Stimulated activated CD8-positive, alpha-beta memory T cell treated with anti-CD3 and anti-CD28 coated beads, Interleukin-4, amount 100 ng/mL, for 1 hour (primary cell): Measurements from ENCODE around the gene HPS5.
"Not testable (repeated sequence)": the region's sequence is repeated elsewhere in the genome, so short reads cannot be mapped to it uniquely, and the experiment has no call there.

Experiments used
- DNase-seq, 2 donors: peaks; one replicate each; pipeline ENCODE4 v3.0.0-alpha.2; 2020; ENCODE audit warnings: low read depth in 2 of 2, low spot score in 1 of 2

The HPS5 gene

GRCh38 chr11:18321969-18322711 is at the start of gene HPS5, which contains the start of gene GTF2H1:
TSS of gene HPS5 (minus strand) at chr11:18322140. CDS start at chr11:18317858, 4,282 bp downstream.
TSS of gene GTF2H1 (plus strand) at chr11:18322567. CDS start at chr11:18333075, 10,508 bp downstream.
- peak; percentile 91 to 92 for DNase-seq

DNA sequence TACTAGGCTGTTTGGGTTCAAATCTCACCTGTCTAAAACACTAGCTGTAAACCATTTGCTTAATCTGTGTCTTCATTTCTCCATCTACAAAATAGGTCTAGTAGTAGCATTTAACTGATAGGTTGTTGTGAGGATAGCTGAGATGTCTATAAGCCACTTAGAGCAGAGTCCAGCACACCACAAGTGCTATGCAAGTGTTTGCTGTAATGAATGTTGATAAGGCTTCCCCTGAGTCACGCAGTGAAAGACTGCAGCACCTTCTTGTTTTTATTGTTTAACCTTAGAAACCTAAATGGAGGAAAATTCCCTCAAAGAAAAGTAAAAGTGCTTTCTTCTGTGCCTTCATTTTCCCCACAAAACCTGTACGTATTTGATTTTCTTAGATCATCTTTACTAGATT is 49.3 kb upstream of the HPS5 start:
- no peak for DNase-seq

GRCh38 chr11:18369398-18369797 is 47.5 kb upstream of the HPS5 start:
- DNase-seq = no peak

DNA sequence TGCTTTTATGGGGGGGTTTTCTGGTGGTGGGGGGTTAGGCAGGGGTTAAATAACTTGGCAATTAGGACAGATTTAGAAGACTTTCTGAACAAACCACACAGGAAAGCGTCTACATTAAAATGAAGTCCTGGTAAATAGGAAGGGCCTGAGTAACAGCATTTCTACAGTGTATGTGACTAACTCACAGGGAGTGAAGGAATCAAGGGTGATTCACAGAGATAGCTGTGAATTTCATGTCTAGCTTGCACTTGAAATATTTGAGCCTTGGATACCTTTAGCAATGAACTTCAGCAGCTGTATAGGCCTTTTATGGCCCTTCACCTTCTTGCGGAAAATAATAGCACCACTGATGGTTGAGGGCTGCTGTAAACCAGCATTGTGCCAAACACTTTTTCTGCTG is 46.3 kb upstream of the HPS5 start:
- no peak for DNase-seq

DNA sequence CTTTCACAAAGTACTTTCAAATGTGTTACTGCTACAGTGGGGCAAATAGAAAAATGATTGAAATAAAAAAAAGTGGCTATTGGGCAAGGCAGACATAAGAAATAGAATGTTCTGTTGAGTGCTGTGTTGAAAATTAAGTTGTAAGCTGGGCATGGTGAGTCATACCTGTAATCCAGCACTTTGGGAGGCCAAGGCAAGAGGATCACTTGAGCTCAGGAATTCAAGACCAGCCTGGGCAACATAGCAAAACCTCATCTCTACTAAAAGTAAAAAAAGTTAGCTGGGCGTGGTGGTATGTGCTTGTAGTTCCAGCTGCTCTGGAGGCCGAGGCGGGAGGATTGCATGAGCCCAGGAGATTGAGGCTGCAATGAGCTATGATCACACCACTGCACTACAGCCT is 45.5 kb upstream of the HPS5 start:
- no peak for DNase-seq

GRCh38 chr11:18366286-18366685 is 44.3 kb upstream of the HPS5 start:
- DNase-seq = no peak

DNA sequence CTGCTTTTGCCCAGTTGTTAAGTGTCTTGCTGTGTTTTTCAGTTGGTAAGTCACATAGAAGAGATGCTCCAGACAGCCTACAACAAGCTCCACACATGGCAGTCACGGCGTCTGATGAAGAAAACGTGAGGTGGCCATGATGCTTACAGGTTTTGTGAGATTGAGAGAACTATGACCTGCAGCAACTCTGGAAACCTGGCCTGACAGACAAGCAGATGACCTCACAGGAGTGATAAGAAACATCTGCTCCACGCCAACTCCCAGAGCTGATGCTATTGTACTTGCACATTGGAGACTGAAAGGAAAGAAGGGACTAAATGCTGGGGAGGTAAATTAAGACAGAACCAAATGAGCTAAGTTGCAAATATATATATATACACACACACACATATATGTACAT is 43.8 kb upstream of the HPS5 start:
- no peak for DNase-seq

DNA sequence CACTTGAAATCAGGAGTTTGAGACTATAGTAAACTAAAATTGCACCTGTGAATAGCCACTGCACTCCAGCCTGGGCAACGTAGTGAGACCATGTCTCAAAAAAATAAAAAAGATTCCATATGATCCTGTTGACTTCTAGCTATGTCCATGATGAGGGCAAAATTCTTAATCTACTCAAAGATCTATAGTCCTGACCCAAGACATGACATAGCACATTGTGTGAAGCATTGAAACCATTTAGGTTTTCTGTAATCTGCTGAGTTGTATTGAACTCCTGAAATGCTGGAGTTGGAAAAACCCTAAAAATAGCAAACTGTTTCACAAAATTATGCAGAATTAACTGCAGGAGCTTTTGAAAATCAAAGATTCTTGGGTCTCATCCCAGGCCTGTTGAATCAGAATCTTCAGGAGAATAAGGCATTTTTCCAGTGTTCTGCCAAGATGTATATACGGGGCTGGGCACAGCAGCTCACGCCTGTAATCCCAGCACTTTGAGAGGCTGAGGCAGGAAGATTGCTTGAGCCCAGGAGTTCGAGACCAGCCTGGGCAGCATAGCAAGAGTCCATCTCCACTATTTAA is 42.6 kb upstream of the HPS5 start:
- DNase-seq = no peak

GRCh38 chr11:18361154-18361553 is 39.2 kb upstream of the HPS5 start:
- DNase-seq = no peak

GRCh38 chr11:18358646-18359045 is 36.7 kb upstream of the HPS5 start:
- no peak for DNase-seq

- DNase-seq = no peak
Observed at GRCh38 chr11:18352581-18352980, 30.6 kb upstream of the HPS5 start.

DNA sequence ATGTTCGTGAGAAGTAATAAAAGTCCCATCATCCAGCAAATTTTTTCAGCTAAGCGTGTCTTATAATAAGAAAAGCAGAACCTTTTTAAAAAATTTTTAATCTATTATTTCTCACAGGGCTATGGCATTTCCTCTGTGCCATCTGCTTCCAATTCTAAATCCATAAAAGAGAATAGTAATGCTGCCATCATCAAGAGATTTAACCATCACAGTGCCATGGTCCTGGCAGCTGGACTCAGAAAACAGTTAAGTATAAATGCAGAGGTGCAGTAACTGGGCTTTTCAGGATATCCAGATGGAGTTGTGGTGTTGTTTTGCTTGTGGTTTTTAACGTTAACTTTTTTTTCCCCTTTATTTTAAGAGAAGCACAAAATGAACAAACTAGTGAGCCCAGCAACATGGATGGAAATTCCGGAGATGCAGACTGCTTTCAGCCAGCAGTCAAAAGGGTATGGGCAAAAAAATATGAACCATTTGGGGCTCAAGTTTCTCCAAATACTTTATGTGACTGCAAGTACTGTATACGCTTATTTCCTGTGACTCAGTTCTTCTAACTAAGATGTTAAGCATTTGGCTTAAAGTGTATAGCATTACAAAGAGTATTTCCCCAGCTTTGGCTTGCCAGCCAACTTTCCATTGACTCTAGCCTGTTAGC is 25.7 kb upstream of the HPS5 start:
- DNase-seq = no peak

DNA sequence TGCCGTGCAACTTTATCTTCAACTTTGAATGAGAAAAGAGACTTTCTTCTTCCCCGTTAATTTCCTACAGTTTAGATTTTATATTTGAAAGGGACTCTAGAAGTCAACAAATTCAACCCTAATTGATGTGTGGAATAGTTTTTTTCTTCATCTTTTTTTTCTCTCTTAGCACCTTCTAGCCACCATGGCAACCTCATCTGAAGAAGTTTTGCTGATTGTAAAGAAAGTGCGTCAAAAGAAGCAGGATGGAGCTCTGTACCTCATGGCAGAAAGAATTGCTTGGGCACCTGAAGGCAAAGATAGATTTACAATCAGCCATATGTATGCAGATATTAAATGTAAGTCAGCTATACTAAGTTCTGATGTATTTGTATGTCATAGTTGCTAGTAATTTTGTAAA is 11.0 kb upstream of the HPS5 start:
- no peak for DNase-seq

- no peak for DNase-seq
Observed at GRCh38 chr11:18332302-18332701, 10.4 kb upstream of the HPS5 start.

- DNase-seq = no peak
Observed at GRCh38 chr11:18330921-18331320, 9.0 kb upstream of the HPS5 start.

DNA sequence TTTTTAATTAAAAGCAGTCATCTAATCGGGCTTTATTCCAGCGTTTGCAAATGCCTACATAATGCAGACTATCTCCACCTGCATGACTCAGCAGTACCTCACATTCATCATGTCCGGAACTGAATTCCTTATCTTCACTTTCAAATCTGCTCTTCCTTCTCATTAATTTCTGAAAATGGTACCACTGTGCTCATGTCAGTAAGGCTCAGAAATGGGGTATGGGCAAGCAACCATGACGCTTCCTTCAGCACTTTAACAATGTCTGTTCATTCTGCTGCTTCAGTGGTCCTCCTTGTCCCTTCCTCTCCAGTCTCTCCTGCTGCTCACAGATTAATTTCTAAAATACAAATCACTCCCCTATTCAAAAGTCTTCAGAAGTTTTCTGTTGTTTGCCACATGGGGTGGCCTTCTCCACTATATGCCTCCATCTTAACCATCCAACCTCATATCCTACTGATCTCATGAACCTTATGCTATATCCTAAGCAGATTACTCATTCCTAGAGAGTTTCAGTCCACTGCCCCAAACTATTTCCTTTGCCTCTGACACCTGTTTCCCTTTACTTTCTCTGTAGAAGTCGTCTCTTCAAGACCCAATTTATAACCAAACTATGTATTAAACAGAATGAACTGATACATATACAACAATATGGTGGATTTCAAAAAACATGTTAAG is 7.4 kb upstream of the HPS5 start:
- DNase-seq = no peak

DNA sequence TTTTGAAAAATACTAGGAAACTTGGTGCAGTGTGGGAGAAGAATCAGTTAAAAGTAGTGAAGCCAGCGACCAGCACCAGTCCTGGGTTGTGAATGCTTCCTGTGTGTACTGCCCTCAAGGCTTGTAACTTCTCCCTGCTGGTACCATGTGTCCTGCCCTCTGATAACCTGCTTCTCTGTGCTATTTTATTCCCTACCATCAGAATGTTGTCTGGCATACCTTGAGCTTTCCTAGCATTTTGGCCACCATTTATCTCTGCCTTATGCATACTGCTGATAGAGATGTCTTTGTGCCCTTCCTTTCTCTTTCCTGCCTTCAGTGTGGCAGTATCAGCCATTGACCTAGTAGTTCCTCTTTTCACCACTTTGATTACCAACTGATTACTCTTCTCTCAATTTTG is 2.4 kb upstream of the HPS5 start:
- DNase-seq = no peak

DNA sequence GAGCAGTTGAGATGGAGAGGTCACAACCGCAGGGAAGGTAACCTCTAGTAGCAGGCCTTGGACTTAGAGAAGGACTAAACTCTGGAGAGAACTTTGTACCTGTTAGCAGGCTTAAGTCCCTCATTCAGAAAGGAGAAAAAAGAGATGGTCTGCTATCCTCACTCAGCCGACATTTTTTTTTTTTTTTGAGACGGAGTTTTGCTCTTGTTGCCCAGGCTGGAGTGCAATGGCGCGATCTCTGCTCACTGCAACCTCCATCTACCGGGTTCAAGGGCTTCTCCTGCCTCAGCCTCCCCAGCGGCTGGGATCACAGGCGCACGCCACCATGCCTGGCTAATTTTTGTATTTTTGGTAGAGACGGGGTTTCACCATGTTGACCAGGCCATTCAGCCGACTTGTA is 1.9 kb upstream of the HPS5 start:
- DNase-seq = not testable (repeated sequence)

GRCh38 chr11:18322818-18323570 is 1.1 kb upstream of the HPS5 start:
- no peak for DNase-seq

DNA sequence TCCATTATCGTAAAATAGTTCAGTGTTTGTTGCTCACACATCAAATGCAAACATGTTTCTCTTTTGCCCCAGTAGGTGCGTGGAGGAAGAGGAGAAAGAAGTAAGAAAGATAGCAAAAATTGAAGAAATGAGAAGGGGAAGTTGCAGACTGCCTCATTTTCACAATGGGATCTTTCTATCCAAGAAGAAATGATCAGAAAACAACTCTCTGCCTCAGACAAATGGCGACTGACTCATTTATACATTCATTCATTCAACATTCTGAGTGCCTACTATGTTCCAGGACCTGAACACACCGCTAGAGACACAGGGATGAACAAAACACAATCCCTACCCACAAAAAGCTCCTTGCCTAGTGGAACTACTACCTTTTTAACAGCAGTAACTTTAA is 367 bp downstream of the HPS5 start:
- no peak for DNase-seq

DNA sequence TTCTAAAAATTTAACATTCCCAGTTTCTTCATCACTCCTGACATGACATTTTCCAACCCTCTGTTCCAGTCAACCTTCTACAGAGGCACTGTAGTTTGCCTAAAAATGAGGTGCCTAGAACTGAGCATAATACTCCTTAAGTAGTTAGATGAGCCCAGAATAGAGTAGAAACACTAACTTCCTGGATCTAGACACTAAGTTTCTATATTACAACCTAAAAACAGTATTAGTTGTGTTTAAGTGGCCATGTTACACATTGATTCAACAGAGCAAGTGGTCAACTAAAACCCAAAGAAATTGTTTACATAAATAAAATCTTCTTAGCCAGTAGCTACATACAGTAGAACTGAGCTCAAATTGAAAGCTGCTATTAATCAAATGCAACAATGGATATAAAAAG is 1.3 kb downstream of the HPS5 start:
- no peak for DNase-seq
